NCI-H2227 (cell line): ENCODE measurements around the gene SLMAP.

Source experiments
- DNase-seq: peaks from one replicate; lab custom pipeline; 2025; ENCODE audit not compliant: unreplicated experiment; lab: John Stamatoyannopoulos, UW

The SLMAP gene

DNA sequence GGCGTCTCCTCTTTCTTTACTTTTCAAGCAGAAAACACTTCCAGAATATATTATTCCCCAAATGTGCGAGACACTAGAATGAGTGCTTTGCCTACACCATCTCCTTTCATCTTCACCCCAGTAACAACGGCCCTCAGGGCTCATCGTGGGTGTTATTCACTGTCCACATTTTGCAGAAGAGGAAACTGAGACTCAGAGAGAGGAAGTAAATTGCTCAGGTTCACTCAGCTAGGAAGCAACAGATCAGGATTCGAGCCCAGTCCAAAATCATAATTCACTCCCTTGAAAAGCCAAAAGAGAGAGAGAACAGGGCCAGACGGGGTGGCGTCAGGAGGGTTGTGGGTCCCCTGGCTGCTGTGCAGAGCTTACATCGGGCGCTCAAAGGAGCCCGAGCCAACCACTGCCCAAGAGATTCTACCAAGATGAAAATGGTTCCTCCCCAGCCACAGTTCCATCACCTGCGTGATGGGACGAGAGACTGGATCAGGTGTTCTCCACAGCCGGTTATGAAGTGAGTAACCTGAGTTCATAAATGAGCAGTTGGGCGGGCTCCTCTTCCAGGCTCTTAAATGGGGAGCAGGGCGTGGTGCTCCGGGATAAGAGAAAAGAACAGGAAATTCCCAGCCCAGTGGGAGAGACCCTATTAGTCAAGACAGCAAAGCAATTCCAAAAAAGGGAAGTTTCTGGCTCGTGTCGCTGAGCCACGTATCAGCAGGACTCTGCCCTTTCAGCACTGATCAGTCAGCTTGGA, 203.5 kb downstream of the SLMAP start:
- DNase-seq: no peak

DNA sequence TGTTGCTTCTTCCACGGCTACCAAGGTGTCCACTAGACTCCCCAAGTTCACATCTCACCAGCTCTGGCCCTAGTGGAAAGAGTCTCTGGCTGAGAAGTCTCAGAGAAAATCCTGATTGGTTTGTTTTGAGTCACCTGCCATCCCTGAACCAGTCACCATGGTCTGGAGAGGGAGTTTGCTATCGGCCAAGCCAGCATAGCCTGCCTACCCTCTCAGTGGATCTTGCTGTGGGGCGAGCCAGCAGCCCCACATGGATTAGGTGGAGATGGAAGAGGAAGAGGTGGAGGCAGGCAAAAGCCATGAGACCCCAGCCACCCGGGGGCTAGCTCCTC, 204.0 kb downstream of the SLMAP start:
- DNase-seq: no peak

DNA sequence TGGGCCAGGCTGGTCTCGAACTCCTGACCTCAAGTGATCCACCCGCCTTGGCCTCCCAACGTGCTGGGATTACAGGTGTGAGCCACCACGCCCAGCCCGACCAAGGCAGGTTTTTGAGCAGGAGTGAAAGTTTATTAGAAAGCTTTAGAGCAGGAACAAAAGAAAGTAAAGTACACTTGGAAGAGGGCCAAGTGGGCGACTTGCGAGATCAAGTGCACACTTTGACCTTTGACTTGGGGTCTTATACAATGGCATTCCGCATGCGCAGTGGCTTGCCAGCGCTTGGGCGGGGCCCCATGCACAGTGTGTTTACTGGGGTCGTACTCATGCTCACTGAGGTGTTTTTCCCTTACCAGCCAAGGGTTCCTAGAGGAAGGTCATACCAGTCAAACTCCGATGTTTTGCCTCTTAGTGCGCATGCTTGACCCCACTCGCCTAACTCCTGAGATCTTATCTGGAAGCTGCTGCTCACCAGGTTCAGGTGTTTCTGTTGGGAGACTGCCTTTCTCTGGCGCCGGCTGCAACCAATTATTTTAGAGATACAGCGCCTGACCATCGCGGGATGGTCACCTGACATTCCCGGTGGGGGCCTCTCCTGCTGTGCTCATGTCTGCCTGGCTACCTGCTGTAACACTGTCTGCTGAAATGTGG, 205.2 kb downstream of the SLMAP start:
- no peak for DNase-seq

DNA sequence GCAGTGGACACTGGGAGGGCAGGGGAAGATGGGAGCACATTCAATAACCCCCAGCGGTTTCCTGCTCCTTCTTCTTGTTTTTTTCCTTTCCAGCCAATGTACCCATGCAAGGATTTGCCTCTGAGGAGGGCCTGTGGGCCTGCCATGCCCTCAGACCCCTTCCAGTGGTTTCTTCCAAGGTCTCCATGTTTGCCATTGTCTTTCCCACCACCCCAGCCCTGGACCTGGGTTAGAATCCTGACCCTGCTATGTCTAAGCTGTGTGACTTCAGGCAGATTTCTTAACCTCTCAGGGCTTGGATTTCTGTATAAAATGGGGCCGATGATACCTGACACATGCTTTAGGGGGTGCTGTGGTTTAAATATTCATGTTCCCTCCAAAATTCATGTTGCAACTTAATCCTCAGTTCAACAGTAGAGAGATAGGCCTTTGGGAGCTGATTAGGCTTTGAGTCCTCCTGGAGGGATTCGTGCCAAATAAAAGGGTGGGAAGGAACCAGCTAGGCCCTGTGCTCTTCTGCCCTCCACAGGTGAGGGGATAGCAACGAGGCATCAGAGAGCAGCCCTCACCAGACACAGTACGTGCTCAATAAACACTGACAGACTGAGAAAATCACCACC, 205.8 kb downstream of the SLMAP start:
- no peak for DNase-seq

GRCh38 chr3:57962448-57962834, 206.3 kb downstream of the SLMAP start:
- no peak for DNase-seq

DNA sequence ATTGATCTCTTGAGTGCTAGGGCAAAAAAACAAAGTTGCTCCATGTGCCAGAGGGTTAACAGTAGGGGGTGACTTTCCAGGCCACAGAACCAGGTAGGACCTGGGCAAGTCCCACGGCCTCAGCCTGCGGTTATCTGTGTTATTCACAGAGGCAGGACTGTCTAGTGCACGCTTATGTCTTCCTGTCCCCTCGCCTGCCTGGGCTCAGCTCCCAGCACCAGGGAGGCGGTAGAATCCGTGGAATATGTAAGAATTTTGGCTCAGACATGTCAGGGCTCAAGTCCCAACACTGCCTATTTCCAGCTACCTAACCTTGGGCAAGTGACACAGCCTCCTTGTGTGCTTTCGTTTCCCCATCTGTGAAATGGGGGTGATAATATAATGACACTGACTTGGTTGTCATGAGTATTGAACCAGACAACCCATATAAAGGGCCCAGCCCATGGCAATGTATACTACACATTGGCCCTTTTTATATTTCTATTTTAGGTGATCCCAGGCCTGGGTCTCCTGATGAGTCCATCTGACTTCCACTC, 207.8 kb downstream of the SLMAP start:
- no peak for DNase-seq

GRCh38 chr3:57966829-57967228, 210.7 kb downstream of the SLMAP start:
- DNase-seq: no peak

DNA sequence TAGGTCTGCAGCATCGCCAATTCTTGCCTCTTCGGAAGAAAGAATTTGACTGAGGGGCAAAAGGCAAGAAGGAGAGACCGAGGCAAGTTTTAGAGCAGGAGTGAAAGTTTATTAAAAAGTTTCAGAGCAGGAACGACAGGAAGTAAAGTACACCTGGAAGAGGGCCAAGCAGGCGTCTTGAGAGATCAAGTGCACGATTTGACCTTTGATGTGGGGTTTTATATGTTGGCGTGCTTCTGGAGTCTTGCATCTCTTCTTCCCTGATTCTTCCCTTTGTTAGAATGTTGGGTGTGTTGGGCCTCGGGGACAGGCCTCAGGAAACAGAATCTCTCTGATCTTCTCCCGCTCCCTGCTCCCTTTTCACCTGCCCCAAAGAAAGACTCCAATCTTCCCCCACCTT, 211.5 kb downstream of the SLMAP start:
- DNase-seq: no peak

DNA sequence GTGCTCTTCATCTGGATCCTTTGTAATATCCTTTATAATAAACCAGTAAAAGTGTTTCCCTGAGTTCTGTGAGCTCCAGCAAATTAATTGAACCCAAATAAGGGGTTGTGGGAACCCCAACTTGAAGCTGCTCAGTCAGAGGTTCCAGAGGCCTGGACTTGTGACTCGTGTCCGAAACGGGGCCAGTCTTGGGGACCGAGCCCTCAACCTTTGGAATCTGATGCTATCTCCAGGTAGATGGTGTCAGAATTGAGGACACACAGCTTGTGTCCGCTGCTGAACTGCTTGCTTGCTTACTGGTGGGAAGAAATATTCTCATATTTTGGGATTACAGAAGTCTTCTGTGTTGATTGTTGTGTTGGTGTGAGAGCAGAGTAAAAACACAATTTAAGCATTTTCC, 212.4 kb downstream of the SLMAP start:
- no peak for DNase-seq

DNA sequence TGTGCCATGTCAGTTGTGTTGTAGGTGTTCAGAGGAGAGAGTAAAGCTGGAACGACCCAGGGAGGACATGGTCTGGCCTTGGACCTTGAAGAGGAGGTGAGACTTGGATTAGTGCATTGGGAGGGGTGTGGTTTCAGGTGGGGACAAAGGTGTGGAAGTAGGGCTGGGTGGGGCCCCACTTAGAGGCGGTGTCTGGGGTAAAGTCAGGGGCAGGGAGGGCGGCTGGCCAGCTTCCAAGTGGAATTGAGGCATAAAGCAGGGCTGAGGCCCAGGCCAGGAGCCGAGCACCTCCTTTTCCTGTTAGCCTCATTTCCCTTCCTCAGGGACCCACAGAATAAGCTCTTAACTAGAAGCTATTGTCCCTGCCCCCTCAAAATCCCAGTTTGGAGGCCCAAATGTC, 215.9 kb downstream of the SLMAP start:
- DNase-seq: no peak

DNA sequence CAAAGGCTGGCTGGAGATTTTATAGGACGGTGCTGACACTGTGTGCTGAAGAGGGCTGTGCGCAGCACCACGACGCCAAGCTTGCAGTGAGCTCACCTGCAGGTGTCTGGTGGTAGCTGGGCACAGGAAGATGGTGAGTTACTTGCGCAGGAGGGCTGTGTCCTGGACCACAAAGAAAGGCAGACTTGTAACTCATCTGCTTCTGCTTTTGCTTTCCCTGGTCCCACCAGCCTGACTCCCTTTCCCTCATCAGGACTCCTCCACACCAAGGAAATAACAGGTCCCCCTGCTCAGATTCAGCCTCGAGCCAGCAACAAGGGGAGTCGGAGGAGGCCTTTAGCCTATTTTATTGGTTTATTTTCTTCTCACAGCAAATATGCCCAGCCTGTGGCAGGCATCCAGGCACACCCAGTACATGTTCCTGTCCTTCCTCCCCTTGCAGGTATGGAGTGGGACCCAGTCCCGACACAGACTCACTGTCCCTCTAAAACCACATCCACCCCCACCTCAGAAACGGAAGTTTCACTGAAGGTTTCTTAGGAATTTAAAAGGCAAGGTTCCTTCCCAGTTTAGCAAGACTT, 216.5 kb downstream of the SLMAP start:
- DNase-seq: no peak

DNA sequence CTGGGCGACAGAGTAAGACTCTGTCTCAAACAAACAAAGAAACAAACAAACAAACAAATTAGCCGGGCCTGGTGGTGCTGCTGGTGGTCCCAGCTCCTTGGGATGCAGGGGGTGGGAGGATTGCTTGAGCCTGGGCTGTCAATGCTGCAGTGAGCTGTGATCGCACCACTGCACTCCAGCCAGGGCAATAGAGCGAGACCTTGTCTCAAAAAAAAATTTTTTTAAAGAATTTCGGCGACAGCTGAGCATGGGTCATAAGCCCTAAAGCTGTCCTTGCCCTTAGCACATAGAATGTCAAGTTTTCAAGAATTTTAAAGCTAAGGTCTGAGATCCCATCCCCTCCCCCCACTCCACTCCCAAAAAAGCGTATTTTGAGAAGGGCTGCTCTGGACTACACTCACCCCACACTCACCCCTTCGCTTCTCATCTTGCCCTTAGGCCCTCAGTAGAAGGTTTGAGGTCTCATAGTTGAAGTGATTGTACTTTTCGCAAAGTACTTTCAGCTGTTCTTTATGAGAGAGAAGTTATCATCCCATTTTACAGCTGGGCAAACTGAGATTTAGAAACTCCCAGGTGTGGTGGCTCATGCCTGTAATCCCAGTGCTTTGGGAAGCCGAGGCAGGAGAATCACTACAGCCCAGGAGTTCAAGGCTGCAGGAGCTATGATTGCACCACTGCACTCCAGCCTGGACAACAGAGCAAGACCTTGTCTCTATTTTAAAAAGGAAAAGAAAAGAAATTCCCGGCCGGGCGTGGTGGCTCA, 217.8 kb downstream of the SLMAP start:
- DNase-seq: no peak

DNA sequence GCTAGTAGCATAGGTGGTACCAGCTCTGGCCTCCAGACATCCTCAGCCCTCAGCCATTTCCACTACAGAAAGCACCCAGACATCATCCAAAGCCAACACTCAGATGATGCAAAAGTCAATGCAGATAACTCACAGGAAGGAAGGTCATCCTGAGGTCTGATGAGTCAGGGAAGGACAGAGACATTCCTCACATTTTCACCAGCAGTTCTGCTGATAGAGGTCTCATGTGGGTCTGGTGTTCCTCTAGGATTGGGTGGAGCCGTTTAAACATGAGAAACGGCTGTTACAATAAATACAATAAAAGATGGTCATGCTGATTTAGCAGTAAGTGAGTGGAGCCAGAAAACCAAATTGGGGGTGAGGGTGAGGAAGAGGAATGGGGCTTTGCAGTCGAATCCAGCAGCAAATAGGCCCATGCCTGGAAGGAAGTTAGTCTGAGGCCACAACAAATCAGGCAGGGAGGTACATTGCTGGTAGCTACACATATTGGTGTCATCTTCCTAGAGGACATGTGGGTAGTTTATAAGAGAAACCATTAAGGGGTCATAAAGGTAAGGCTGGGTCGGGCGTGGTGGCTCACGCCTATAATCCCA, 218.8 kb downstream of the SLMAP start:
- DNase-seq: no peak

GRCh38 chr3:57977818-57978235, 221.7 kb downstream of the SLMAP start:
- no peak for DNase-seq

DNA sequence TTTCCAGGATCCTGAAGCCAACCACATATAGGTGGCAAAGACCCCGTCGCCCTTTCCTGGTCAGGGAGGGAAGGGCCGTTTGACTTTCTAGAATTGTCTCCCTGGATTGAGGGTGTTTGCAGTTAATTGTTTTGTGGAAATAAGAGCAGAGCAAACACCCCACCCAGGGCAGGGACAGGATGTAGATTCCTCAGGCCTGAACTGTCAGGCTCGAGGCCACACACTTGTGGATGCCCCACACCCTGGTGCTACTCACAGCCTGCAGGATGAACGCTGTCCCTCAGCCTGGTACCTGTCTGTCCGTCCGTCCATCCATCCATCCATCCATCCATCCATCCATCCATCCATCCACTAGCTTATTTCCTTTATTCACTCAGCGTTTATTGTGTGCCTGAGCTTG, 222.2 kb downstream of the SLMAP start:
- no peak for DNase-seq
